HG03469 (cell line): ENCODE results near the gene ZC3H7B.
A peak's percentile ranks its signal among the peaks of the same experiment; 100 is the strongest.
"Not testable (repeated sequence)": the region's sequence is repeated elsewhere in the genome, so short reads cannot be mapped to it uniquely, and the experiment has no call there.

Experiments
- ATAC-seq: cut with Tn5 transposase; IDR thresholded peaks from one replicate; pipeline ENCODE4 v1.9.1; 2021; ENCODE audit warnings: mild to moderate bottlenecking, moderate library complexity, moderate number of reproducible peaks; ENCODE audit not compliant: unreplicated experiment

The ZC3H7B gene

DNA sequence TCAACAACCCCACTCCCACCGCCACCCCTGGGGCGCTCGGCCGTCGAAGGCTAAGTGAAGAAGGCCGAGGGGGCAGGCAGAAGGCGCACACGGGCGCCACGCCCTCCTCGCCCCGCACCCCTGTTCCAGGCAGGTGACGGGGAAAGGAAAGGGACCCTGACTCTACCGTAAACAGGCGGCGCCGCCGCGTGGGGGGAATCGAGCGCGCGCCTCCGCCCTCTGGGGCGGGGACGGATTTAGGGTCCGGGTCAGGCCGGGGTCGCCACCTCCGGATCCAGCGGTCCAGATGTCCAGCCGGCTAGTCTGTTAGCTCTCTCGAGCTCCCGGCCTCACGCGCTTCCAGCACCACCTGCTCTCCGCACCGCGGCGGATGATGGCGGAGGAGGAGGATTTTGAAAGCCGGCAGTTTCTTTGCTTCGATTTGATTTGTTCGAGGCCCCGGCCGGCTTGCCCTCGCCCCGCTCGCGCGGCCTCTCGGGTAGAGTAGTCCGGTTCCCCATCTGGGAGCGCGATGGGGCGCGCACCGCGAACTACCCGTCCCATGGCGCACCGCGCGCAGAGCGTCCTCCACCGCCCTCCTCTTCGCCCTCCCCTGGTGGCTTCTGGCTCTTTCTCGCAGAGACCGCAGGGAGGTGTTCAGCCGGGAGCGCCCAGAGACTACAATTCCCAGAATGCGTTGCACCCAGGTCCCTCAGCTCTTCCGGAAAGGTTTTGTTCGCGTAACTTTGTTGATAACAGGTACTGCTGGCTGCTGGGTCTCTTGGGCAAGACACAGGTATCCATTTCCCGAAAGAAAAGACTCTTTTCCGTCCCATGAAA is 15.3 kb upstream of the ZC3H7B start, which contains the start of gene RANGAP1:
TSS of gene RANGAP1 (minus strand) at position 368 of the 819 bp plus-strand sequence. CDS start 5,143 bp downstream, outside the sequence.
- peak; percentile 81 for ATAC-seq

DNA sequence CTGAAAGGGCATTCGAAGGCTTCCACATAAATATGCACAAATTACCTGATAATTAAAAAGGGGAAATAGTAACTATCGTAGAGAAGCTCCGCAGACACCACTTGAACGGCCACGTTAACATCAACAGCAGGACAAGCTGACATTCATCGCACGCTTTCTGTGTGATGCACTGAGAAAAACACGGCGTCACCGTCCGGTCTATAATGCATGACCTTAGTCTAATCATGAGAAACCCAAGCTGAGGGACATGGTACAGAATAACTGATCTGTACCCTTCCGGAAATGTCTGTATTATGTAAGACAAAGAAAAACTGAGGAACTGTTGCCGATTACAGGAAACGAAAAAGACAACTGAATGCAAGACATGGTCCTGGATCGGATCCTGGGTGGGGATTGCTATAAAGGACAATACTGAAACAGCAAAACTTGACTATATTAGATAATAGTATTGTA is 14.7 kb upstream of the ZC3H7B start:
- ATAC-seq = peak; percentile 12

- ATAC-seq = no peak
Measured at GRCh38 chr22:41288245-41288946, 12.9 kb upstream of the ZC3H7B start.

DNA sequence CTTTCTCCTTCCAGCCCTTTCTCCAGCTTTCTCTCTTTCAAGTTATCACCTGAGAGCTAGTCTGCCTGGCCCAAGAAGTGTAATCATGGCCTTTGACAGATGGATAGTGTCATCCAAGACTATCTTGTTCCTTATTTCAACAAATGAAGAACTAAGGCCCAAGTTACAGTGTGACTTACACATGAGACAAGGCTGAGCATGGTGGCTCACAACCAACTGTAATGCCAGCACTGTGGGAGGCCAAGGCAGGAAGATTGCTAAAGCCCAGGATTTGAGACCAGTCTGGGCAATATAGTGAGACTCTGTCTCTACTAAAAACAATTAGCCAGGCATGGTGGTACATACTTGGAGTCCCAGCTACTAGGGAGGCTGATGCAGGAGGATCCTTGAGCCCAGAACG is 11.7 kb upstream of the ZC3H7B start:
- no peak for ATAC-seq

DNA sequence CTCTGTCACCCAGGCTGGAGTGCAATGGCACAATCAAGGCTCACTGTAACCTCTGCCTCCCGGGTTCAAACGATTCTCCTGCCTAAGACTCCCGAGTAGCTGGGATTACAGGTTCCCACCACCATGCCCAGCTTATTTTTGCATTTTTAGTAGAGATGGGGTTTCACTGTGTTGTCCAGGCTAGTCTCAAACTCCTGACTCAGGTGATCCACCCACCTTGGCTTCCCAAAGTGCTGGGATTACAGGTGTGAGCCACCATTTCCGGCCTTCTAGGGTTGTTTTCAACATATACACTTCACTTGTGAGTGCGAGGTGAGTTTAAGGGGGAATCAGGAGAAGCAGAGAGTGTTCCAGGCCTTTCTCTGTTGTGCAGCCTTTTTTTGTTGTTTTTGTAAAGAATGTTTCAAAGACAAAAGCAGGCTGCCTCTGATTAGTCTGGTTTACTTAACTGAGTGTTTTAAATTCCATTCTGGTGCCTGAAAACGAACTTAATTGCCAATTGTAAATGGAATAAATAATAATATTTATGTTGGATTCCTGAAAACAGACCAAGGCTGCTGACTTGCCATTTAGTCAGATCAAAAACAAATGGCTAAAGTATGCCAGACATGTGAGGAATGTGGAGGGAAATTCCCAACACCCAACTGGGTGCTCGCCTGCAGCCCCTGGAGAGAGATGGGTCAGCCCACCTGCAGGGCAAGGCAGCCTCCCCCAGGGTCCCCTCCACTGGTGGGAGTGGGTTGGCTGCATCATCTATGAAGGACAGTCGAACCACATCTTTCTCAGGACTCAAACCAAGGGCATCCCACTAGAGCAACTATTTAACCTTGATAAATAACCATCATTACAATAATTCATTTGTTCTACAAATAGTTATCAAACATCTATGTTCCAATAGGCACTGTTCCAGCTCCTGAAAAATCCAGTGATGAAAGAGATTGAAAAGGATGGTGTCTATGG is 10.8 kb upstream of the ZC3H7B start:
- no peak for ATAC-seq

DNA sequence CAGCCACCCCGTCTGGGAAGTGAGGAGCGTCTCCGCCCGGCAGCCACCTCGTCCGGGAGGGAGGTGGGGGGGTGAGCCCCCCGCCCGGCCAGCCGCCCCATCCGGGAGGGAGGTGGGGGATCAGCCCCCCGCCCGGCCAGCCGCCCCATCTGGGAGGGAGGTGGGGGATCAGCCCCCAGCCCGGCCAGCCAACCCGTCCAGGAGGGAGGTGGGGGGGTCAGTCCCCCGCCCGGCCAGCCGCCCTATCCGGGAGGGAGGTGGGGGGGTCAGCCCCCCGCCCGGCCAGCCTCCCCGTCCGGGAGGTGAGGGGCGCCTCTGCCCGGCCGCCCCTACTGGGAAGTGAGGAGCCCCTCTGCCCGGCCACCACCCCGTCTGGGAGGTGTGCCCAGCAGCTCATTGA is 6.5 kb upstream of the ZC3H7B start:
- not testable (repeated sequence) for ATAC-seq

GRCh38 chr22:41296826-41297667 is 4.3 kb upstream of the ZC3H7B start:
- ATAC-seq = no peak

DNA sequence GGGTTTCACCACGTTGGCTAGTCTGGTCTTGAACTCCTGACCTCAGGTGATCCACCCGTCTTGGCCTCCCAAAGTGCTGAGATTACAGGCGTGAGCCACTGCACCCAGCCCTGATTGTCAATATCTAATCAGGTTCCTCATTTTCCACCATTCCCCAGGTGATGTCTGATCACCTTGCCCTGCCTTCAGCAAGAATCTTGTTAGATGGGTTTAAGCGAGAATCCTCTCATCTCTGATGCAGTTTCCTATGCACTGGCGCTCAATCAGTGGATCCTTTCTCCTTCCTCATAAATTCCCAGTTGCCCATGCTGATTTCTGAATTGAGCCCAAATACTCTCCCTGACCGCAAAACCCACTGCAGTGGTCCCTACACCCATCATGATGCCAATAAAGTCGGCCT is 664 bp upstream of the ZC3H7B start:
- ATAC-seq = no peak

GRCh38 chr22:41302021-41302767 is 869 bp downstream of the ZC3H7B start:
- no peak for ATAC-seq

- no peak for ATAC-seq
Measured at GRCh38 chr22:41302811-41303210, 1.5 kb downstream of the ZC3H7B start.

DNA sequence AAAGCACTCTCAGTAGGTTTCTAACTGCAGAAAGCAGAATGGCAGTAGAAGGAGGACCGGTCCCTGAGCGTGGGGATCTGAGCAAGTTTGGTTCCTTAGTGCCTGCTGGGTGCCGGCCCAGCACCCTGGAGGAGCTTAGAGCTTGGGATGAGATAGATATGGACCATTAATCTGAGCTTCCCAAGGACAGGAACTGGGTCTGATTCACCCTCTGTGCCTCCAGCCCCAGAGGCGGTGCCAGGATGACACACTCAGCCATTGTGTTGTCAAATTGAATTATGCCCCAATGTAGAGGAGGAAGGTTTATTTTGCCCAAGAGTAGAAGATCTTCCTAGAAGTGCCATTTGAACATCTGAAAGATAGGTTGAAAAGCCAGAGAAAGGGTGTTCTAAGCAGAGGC is 4.3 kb downstream of the ZC3H7B start:
- ATAC-seq = no peak

DNA sequence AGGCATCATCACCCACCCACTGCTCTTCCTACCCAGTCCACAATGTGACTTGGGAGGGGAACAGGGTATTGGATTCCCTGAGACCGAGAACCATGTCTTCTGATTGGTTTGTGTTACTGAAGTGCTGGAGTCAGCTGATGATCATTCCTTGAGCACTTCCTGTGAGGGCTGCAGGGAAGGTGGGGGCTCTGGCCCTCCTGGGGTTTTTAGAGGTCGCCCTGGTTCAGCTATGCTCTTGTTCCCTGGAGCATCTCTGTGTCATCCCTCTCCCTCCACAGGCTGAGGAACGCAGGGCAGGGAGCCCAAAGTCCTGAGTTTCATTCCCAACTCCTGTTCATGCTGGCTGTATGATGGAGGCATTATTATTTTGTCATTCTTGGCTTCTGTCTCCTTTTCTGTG is 6.7 kb downstream of the ZC3H7B start:
- ATAC-seq = no peak

GRCh38 chr22:41308544-41308947 is 7.2 kb downstream of the ZC3H7B start:
- ATAC-seq = no peak

DNA sequence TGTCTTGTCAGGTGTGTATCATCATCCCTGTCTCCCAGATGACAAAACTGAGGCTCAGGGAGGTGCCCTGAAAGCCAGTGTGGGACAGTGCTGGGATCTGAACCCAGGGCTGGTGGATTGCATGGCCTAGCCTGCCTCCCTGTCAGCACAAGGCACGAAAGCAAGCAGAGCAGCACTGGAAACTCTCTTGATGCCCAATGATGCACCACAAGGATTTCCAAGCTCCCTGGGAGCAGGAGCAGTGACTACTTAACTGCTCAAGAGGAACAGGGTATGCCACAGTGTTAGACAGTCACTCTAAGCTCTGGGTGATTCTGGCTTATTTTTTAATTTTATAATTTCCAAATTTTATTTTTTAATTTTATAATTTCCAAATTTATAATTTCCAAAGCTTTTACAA is 9.0 kb downstream of the ZC3H7B start:
- no peak for ATAC-seq

- no peak for ATAC-seq
Measured at GRCh38 chr22:41311487-41311886, 10.2 kb downstream of the ZC3H7B start.

DNA sequence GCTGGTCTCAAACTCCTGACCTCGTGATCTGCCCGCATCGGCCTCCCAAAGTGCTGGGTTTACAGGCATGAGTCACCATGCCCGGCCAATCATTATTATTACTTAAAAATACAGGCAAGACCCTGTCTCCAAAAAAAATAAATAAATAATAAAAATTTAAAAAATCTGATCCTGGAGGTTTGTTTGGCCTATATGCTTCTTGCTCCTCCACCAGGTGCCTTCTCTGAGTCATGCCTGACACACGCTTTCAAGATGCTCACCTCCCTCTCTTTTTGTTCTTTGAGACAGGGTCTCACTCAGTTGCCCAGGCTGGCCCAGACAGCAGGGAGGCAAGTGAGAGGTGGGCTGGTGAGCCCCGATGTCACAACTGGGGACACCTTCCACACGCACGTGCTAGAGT is 13.5 kb downstream of the ZC3H7B start:
- ATAC-seq = no peak

DNA sequence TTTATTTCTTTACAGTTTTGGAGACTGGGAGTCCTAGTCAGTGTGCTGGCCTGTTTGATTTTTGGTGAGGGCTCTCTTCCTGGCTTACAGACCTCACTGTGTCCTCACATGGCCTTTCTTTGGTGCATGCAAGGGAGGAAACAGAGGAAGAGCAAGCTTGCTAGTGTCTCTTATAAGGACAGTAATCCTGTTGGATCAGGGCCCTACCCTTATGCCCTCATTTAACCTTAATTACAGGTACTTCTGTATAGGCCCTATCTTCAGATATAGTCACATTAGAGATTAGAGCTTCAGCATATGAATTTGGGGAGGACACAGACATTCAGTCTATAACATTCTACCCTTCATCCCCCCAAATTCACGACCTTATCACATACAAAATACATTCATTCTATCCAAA is 14.3 kb downstream of the ZC3H7B start:
- ATAC-seq = no peak

DNA sequence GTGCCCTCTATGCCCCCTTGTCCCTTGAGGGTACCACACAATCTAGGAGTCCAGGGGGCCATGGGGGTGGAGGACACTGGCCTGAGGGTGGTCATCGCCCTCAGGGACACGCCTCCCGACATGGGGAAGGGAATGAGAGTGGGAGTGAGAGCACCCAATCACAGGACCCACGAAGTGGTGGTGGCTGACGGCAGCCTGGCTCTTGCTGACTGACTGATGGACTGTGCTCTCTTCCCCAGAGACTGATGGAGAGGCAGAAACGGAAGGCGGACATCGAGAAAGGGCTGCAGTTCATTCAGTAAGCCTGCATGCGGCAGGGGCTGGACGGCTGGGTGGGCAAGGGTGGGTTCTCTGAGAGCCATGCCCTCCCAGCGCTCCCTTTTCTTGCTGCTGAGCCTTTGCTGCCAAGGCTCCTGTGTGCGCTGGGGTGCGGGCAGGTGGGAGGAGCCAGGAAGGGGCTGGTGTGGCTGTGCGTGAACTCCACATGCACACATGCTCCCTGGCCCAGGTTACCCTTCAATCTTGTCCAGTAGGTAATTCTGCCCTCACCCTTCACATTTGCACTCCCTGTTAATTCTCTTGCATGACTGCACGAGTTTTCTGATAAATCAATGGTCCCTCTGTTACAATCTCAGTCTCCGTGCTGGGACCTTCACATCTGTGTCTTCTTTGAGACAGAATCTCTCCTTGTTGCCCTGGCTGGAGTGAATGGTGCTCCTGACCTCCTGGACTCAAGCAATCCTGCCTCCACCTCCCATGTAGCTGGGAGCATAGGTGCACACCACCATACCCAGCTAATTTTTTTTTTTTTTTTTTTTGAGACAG is 19.3 kb downstream of the ZC3H7B start:
- ATAC-seq = no peak
